A673 (cell line): Measurements from ENCODE around the gene PIAS4.

Experiments used
- EZH2 ChIP-seq: fragments of 200-600 bp; sonication (generic); IDR thresholded peaks from 2 replicates; pipeline ENCODE4 v1.6.1; 2017; ENCODE audit warnings: borderline replicate concordance, low read depth, mild to moderate bottlenecking, mixed read lengths, antibody characterized with exemption, low read length; ENCODE audit not compliant: poor library complexity, severe bottlenecking
- TF ChIP-seq, protein P1 (sequence below): fragments of 300-800, 200-600 bp; sonication (generic); conservative IDR thresholded peaks from 2 replicates; pipeline ENCODE4 v1.5.1; 2017; ENCODE audit warnings: low read depth, mild to moderate bottlenecking, antibody characterized with exemption, low read length, moderate library complexity, mixed read lengths

DNA sequence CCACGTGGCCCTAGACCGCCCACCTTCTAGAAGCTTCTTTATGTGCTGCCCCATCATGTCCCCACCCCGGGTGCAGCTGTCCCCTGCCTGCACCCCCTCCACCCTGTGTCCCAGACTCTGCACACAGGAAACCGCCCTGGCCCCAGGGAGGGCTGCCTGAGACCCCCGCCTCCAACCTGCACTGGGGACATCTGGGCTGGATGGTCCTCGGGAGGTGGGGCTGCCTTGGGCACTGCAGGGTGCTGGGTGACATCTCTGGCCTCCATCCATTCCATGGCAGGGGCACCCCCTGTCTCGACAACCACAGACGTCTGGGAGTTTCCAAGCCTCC lies 77.0 kb downstream of the PIAS4 start:
- TF ChIP-seq, protein P1, sequence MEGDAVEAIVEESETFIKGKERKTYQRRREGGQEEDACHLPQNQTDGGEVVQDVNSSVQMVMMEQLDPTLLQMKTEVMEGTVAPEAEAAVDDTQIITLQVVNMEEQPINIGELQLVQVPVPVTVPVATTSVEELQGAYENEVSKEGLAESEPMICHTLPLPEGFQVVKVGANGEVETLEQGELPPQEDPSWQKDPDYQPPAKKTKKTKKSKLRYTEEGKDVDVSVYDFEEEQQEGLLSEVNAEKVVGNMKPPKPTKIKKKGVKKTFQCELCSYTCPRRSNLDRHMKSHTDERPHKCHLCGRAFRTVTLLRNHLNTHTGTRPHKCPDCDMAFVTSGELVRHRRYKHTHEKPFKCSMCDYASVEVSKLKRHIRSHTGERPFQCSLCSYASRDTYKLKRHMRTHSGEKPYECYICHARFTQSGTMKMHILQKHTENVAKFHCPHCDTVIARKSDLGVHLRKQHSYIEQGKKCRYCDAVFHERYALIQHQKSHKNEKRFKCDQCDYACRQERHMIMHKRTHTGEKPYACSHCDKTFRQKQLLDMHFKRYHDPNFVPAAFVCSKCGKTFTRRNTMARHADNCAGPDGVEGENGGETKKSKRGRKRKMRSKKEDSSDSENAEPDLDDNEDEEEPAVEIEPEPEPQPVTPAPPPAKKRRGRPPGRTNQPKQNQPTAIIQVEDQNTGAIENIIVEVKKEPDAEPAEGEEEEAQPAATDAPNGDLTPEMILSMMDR: no peak
- no peak for TF ChIP-seq EZH2
